T-helper 9 cell (primary cell): ENCODE measurements around the gene GRIA1.

ENCODE experiments used
- DNase-seq: peaks from one replicate; pipeline ENCODE4 v3.0.0-alpha.2; 2020
- total RNA-seq, 2 donors: gene quantifications; one replicate each; lab custom pipeline; 2026; lab: John Stamatoyannopoulos, UW

GRIA1 gene
- 0 reads per million in 2 donors for total RNA-seq

DNA sequence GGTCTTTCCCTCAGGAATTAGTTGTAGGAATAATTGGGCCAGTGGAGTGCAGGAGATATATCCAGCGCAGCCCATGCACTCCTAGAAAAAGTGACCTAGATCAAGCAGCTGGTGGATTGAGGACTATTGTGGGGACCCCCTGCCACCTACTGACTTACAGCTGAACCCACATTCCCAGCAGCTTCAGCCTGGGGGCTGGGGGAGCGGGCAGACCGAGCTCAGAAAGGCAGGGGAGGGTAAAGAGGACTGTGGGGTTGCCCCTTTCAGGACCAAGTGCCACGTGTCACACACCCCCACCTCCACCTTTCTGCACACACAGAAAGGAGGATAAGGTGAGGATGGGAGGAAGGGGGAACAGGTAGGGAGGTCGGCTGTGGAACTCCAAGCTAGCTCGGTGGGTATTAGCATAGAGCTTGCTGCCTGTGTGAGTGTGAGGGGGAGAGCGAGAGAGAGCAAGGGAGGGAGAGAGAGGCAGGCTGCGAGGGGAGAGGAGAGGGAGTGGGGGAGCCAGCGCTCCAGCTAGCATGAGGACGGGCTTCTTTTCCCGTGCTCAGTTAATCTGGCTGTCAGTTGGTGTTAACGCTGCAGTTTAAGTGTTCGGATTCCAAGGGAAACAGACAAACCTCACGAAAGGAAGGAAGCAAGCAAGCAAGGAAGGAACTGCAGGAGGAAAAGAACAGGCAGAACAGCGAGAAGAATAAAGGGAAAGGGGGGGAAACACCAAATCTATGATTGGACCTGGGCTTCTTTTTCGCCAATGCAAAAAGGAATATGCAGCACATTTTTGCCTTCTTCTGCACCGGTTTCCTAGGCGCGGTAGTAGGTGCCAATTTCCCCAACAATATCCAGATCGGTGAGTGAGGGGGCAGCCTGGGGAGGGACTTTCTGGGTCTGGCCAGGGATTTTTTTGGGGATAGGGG, at the start of gene GRIA1:
GRIA1 (plus strand) TSS at position 553 of the 920 bp plus-strand sequence.
- DNase-seq, result no peak

DNA sequence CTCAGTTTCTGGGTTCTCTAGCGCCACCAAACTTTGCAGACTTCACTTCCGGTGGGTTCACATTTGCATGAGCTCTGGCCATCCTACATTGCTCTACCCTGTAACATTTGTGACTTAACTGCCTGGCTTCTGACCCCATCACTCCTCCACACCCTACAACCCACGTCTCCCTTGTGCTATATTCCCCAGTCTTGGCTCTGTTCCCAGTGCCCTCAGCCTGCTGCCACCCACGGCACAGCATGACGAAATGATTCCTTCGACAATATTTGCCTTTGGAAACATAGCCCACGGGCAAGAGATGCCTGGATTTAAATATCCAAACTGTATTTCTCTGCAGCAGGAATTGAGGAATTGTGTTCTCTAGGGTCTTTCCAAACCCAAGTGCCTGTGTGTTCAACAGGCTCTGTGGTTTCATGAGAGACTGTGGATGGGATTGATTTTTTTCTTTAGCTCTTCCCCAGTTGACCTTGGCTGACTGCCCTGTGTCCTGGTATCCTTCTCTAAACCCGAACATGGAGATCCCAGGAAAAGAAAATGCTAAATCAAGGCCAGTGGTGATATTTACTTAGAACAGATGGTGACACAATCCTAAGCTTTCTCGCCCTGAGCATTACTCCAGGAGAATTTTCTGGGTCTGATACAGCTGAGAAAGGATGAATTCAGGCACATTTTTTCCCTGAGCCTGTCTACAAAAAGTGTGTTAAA, 44.4 kb upstream of the GRIA1 start:
- no peak for DNase-seq

DNA sequence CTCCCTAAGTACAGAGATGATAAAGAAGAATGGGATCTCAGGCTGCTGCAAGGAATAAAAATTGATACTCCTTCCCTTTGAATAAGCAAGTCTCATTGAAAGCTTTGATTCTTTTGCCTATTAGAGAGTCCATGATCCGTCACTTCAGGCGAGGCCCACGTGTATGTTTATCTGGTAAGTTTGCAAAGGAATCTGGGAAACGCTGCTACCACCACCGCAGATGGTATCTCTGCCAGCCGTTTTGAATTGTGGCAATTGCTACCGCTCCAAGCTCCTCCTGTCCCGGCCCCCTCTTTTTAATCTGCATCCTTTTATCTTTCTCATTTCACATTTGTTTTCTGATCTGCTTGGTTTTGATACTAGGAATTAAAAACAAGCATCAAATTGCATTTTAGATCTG, 42.9 kb upstream of the GRIA1 start:
- no peak for DNase-seq

DNA sequence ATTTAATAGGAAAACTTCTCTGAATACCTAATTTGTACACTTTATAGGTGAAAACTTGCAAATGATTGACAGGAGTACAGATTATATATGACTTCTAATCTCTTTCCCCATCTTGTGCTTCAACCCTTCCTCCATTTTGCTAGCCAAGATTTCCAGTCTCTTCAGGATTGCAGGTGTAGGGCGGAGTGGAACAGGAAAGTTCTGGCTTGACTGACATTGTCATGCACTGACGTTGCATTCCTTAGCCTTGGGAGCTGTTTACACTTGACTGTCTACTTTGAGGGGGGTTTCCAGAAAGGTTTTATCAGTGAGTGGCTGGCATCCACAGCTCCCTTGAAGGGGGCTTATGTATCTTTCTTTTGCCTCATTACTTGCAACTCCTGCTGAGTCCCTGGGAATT, 34.1 kb upstream of the GRIA1 start:
- DNase-seq, result no peak

DNA sequence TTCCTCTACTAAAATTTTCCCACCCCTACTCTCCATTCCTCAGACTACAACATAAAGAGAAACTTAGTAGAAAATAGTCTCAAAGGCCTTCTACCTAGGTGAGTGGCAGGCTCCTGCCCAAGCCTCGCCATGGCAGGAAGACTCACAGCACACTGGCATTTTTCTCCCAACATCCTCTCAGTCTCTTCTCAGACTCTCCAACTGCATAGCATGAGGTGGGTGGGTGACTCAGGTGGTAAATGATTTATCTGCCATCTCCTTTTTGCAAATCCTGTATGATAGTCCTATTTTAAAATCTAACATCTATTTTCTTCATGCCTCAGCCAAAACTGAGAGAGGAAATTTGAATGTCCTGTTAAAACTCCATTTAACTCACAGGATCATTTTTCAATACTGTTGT, 33.5 kb upstream of the GRIA1 start:
- DNase-seq, result no peak

DNA sequence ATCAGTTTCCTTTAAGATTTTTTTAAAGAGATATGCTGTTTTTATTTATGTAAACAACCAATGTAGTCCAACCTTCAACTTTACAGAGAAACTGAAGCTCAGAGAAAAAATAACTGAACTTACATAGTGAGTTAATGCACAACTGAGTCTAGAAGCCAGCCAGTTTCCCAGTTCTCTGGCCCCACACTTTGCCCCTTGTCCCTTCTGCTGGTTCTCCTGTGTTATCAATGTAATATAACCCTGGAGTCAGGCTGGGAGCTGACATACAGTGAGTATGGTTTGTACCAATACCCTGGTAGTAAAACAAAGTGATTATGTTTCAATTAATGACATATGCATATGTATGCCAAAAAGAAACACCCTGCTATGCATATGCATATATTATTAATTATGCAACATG, 32.2 kb upstream of the GRIA1 start:
- DNase-seq, result no peak

DNA sequence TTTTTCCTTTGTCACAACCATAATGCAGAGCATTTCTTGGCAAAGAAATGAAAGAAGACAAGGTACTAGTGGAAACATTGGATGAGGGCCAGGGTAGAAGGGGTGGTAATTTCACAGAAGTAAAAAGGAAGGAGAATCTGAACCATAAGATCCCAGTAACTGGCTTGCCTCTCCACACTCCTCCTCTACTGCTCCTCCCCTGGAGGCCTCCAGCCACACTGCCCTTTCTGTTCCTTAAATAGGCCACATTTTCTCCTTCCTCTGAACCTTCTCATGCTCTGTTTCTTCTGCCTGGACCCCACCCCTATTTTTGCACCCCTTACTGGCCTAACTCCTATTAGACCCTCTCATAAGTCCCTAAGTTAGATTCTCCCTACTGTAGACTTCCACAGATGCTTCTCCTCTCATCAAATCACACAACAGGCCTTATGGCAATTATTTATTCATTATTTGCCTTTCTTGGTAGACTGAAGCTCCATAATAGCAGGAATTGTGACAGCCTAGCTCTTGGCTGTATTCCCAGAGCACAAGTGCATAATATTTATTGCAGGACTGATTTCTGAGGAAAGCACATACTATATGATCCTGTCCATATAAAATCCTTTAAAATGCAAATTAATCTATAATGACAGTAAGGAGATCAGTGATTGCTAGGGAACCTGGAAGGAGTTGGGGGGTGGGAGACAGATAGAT, 31.3 kb upstream of the GRIA1 start:
- no peak for DNase-seq

DNA sequence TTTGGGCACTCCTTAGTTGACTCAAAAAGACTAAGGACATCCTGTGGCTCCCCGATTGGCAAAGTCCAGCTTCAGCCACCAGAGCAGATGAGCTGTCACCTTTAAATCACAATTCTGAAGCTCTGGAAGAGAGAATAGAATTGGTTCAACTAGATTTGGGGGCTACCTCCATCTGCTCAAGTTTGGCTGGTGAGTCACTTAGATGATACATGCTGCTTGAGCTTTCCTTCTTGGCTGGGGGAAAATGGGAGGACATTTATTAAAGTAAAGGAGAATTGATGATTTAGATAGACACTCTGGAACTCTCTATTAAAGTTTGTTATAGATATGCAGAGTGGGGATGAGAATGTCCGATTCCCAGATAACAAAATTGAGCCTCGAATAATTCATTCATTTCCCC, 30.0 kb upstream of the GRIA1 start:
- DNase-seq, result no peak

DNA sequence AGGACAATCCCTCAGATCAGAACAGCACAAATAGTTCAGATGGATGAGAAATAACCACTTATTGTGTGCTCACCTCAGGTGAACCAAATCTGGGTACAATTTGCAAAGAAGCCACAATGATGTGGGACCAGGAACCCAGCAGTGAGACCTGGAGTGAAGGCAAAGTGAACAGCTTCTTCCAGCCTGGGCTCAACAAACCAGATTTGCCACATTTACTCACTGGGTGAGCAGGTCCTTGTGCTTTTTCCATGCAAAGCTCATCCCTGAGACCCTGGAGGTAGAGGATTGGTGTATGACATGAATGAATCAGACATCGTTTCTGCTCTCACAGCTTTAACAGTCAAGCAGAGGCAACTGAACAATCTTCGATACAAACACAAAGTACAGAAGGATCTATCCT, 29.1 kb upstream of the GRIA1 start:
- no peak for DNase-seq

DNA sequence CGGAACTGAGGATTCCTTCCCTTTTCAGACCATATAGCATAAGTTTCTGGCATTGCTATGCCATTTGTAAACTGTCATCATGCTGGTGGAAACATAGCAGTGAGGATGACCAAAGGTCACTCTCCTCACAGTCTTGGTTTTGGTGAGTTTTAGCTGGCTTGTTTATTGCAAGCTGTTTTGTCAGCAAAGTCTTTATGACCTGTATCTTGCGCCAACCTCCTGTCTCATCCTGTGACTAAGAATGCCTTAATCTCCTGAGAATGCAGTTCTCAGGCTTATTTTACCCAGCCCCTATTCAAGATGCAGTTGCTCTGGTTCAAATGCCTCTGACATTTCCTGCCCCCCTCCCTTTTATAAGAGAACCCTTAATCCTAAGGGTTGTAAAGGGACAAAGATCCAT, 26.7 kb upstream of the GRIA1 start:
- DNase-seq, result no peak

DNA sequence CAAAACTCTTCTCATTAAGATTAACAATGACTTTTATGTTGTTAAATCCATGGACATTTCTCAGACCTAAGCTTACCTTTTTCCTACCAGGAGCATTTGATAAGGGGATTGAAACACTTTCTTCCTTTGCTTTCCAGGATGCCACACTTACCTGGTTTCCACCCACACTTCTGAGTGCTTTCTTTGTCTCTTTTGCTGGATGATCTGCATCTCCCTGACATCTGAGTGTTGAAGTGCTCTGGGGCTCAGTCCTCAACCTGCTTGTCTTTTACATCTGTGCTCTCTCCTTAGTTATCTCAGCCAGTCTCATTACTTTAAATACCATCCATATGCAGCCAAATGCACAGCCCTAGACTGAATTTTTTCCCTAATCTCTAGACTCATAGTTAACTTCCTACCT, 22.9 kb upstream of the GRIA1 start:
- DNase-seq, result no peak

DNA sequence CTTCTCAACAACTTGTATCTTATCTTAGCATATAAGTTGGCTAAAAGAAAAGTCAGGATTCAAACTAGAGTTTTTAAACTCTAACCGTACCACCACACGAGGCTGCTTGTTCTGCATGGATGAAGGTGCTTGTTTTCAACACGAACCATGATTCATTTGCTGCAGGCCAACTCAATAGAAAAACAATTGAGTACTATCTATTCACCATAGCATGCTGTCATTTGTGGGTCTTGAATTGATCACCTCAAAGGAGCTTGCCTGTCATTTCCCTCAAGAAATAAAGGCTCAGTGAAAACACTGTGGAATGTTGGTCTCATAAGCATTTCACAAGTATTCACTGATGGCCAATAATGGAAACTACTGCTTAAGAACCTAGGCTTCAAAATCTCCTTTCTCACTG, 21.0 kb upstream of the GRIA1 start:
- DNase-seq, result no peak

DNA sequence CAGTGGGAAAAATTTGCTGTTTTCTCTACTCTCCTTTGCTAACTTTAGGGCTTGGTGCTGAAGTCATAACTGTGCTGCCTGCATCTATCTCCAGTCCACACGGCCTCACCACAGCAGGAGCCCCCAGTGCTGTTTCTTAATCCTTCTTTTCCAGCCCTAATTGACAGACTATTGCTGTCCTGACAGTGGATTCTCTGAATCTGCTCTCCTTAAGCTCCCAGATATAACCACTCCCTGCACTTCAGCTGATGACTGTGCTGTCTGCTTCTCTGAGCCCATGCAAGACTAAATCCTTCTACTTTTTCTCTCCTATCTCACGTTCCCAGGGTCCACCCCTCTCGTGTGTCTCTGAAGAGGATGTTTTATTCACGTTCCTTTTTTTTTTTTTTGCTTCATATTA, 19.7 kb upstream of the GRIA1 start:
- no peak for DNase-seq

DNA sequence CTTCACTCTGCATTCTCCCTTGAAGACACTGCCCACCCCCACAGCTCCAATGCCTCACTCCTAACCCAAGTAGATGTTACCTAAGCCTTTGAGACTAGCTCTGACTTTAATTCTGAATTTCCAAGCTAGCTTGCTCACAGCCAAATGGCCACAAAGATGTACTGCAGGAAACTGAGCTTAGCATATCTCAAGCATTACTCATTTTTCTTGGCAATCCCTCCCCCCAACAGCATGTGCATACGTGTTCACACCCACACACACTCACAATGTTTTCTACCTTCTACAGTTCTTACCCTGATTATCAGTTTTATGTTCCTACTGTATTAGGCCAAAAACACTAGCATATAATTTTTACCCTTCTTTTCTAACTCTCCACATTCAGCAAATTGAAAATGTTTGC, 13.7 kb upstream of the GRIA1 start:
- no peak for DNase-seq

DNA sequence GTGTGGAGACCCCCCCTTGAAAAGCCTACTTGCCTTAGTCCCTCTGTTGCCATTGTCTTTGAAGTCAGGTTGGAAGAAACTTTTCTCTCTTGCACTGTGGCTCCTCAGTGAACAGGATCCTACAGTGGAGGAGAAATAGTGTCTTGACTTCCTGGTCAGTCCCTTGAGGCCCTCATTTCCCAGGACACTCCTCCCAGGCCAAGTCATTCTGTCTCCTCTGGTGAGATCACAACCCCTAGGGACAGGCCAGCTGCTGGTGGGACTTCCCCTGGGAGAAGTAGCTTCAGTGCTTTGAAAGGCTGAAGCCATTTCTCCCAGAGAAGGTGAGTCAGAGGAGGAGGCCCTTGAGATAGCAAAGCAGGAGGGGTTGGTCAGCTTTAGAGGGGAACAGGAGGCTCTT, 10.1 kb upstream of the GRIA1 start:
- no peak for DNase-seq

DNA sequence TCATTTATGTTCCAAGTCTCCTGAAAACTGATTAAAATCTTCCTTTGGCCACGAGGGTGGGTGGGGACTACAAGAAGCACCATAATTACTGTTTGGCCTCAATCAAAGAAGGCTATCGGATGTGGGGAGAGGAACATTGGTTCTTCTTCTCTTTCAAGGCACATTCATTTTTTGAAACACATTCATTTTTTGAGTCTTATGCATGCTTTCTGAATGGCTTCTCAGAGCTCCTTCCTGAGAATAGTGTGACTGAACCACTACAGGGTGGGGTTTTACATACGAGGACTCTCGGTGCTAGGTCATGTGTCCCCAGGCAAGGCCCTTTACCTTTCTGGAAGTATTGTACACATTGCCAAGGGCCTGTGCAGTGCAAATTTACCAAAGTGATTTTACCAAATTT, 7.0 kb upstream of the GRIA1 start:
- DNase-seq, result no peak

DNA sequence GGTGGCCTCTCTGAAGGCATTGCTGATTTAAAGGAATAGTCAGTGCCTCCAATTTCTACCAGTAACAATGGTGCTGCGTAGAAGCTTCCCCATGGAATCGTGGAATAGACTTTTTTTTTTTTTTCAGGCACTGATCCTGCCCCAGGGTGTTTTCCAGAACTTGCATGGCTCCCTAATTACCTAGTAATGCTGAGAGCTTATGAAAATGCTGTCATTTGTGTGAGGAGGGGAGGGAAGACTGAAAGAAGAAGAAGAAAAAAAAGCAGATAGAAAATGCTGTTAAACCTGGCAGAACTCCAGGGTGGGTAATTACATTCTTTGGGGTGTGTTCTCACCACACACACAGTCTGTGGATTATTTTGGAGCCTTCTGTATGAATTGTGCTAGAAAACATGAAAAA, 4.8 kb upstream of the GRIA1 start:
- no peak for DNase-seq

DNA sequence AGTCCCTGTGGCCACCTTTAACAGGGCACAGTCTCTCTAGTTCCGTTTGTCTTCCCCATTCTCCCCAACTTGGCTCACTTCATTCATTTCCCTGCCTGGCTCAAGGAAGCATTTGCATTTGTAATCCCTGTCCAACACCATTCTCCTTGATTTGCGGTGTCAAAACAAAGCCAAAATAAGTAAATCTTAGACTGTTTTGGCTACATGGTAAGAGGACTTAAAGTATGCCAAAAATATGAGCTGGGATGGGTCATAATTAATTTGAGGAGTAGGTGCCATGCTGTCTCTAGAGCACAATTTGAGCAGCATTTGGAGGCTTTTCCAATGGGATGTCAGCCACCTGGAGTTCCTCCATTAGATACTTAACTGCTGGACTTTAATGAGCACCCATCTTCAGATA, 3.7 kb upstream of the GRIA1 start:
- DNase-seq, result no peak

DNA sequence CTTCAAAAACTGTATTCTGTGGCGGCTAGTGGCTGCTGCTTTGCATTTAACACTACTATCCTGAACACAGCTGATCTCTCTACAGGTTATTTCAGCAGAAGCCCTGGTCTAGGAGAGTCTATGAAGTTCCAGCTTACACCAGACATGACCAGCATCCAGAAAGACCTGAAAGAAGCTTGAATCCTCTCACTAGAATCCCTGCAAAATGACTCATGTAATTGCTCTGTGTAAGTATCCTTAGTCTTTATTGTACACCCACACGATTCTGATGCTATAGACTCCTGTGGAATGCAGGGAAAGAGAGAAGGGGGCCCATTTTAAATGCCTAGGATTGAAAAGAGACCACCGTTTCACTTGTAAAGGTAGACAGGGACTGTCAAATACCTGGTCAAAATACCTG, 859 bp upstream of the GRIA1 start:
- DNase-seq, result no peak

DNA sequence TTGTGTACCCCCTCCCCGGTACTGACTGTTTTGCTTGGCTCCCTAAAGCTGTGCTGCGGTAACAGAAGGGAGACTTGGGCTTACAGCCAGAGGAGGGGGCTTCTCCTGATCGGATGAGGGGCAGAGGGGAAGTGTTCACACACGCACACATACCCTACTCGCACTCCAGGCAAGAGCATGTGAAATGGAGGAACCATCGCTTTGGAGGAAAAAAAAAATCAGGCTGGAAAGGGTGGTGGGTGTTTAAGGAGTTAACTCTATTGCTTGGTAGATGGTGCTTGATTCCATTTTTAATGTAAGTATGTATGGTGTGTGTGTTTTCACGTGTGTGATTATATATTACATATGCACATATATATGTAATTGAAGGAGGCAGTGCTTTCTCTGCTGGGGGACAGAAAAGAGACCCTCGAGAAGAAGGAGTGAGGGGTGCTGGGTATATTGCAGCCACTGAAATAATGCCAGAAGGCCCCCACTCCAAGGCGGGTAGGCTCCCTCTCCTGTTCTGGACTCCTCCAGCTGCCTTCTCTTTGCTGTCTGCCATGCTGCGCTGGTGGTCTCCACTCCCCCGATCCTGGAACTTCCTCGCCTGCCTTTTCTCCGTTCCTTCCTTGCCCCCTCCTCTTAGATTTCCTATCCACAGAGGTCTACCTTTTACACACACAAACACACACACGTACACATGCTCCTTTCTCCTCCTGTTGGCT, 721 bp downstream of the GRIA1 start:
- DNase-seq, result no peak

DNA sequence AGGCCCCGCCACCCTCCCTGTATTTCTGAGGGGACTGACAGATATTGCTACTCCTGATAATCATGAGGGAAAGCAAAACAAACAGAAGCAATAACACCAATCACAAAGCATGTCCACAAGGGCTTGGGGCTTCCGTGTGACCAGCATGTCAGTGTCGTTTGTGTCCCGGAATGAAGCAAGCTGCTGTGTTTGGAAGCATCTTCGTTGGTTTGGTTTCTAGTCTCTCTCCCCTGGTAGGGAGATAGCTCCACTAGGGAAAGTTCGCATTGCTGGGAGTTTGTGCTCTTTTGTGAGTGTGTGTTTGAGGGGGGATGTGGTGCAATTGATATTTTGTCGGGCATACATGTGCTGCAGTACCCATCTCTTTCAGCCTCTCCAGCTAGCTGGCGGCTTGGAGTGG, 1.4 kb downstream of the GRIA1 start:
- DNase-seq, result no peak

DNA sequence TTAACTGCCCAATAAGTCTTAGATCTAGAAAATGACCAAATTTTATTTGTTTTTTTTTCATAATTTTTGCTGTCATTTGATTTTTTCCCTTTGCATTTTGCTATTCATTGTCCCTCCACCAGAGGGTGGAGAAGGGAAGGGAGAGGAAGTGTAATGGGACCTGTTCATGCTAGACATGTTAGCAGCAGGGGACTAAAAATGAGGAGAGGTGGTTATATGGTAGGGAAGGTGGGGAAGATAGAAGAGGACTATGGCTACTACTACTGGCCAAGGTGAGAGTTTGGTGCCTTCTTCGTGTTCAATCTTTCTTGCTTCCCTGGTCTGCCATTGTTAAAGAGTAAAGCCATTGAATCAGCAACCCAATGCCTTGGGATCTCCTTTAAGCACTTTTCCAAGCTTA, 6.4 kb downstream of the GRIA1 start:
- DNase-seq, result no peak

DNA sequence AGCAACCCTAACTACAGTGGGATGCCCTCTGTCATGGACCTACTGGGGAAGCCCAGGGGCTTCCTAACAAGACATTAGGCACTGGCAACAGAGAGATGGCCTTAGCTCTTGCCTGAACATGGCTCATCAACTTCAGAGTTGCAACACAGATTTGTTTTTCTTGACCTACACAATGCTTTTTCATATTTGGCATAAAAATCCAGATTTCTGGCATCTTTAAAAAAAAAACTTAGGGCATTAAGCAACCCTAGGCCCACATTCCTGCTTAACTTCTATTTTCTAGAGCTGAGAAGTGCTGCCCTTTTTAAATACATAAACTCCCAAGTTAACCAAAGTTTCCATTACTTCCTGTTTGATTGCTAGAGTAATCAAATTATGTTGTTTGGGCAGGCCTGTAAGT, 8.0 kb downstream of the GRIA1 start:
- DNase-seq, result no peak
